Smooth muscle cell of bladder (primary cell): ENCODE results near the gene IRX3. TPM values are rescaled to one million over a fixed set of nuclear protein-coding genes. Genes with fewer than 3 reads are reported as not detected.

Experiments
- total RNA-seq: library from RNA; depleted of rRNA; stranded (reverse); fragments of >200 nt; gene quantifications from 2 replicates; pipeline ENCODE4 v1.2.3, GENCODE V29; 2014

IRX3 gene
- under 0.01 and 0.65 TPM in 2 replicates for total RNA-seq

GRCh38 chr16:54286366-54287130 lies at the start of gene IRX3:
Gene IRX3 (minus strand): TSS chr16:54286787. CDS start chr16:54286050, 737 bp downstream.

